HEK293 (cell line): ENCODE measurements around the gene ZRSR2.

Experiments
- CTCF ChIA-PET: fragments of 350-600 bp; formaldehyde crosslinking; extraction: SDS; loops from one replicate; lab custom pipeline; 2021; ENCODE audit warnings: antibody characterized with exemption; lab: Yijun Ruan, JAX
- POLR2A ChIA-PET: fragments of 300-600 bp; formaldehyde crosslinking; extraction: SDS; loops from one replicate; lab custom pipeline; 2020; ENCODE audit warnings: antibody characterized with exemption, inconsistent platforms; lab: Yijun Ruan, JAX
- H3K27ac ChIP-seq: fragments of 200-500 bp; sonication (Bioruptor generic); 2 replicates; pipeline ENCODE4 v1.5.1; 2014; ENCODE audit warnings: low read depth, low read length, control low read depth, inconsistent platforms; ENCODE audit errors: extremely low read depth
- H3K36me3 ChIP-seq, 2 experiments: fragments of 200-500 bp in 1 of 2; sonication (Bioruptor generic) in 1 of 2; 1 replicate in 1 of 2; 2 replicates in 1 of 2; pipeline ENCODE4 v1.5.1; 2014 to 2017; ENCODE audit warnings: inconsistent platforms in 2 of 2, low read length in 2 of 2; ENCODE audit not compliant: control insufficient read depth in 2 of 2, insufficient read depth in 1 of 2
- H3K4me1 ChIP-seq: fragments of 200-500 bp; sonication (Bioruptor generic); 2 replicates; pipeline ENCODE4 v1.5.1; 2014; ENCODE audit warnings: mild to moderate bottlenecking, low read length, inconsistent platforms; ENCODE audit not compliant: control insufficient read depth, insufficient read depth
- H3K4me3 ChIP-seq: 2 replicates; pipeline ENCODE4 v1.5.1; 2011; ENCODE audit warnings: low read depth, mild to moderate bottlenecking, control low read depth, low read length, moderate library complexity
- H3K9me3 ChIP-seq: fragments of 200-500 bp; sonication (Bioruptor generic); 2 replicates; pipeline ENCODE4 v1.5.1; 2014; ENCODE audit warnings: low read depth, low read length, inconsistent platforms; ENCODE audit not compliant: control insufficient read depth, insufficient read depth
- GLI2 ChIP-seq: fragments of 450-650 bp; formaldehyde crosslinking; IDR thresholded peaks from 2 replicates; pipeline ENCODE4; 2017; ENCODE audit warnings: missing biosample characterization, missing genetic modification characterization, low read depth, borderline replicate concordance
- GLI4 ChIP-seq: fragments of 450-650 bp; formaldehyde crosslinking; IDR thresholded peaks from 2 replicates; pipeline ENCODE4 v1.5.1; 2016; ENCODE audit warnings: missing biosample characterization, missing genetic modification characterization
- KLF1 ChIP-seq: fragments of 450-650 bp; formaldehyde crosslinking; IDR thresholded peaks from 2 replicates; pipeline ENCODE4 v1.5.1; 2016; ENCODE audit warnings: missing biosample characterization, missing genetic modification characterization
- OVOL3 ChIP-seq: fragments of 450-650 bp; formaldehyde crosslinking; IDR thresholded peaks from 2 replicates; pipeline ENCODE4 v1.5.1; 2016; ENCODE audit warnings: missing biosample characterization, missing genetic modification characterization
- SCRT2 ChIP-seq: fragments of 450-650 bp; formaldehyde crosslinking; IDR thresholded peaks from 2 replicates; pipeline ENCODE4 v1.5.1; 2016; ENCODE audit warnings: missing biosample characterization, missing genetic modification characterization
- ZBTB17 ChIP-seq: fragments of 450-650 bp; formaldehyde crosslinking; IDR thresholded peaks from 2 replicates; pipeline ENCODE4 v1.5.1; 2016; ENCODE audit warnings: missing biosample characterization, missing genetic modification characterization
- ZFP41 ChIP-seq: fragments of 450-650 bp; formaldehyde crosslinking; IDR thresholded peaks from 2 replicates; pipeline ENCODE4 v1.5.1; 2016; ENCODE audit warnings: missing biosample characterization, missing genetic modification characterization, borderline replicate concordance
- ZNF155 ChIP-seq: fragments of 450-650 bp; formaldehyde crosslinking; IDR thresholded peaks from 2 replicates; pipeline ENCODE4 v1.5.1; 2016; ENCODE audit warnings: missing biosample characterization, missing genetic modification characterization
- ZNF16 ChIP-seq: fragments of 450-650 bp; formaldehyde crosslinking; IDR thresholded peaks from 2 replicates; pipeline ENCODE4 v1.5.1; 2016; ENCODE audit warnings: low read depth, missing biosample characterization, missing genetic modification characterization
- ZNF19 ChIP-seq: fragments of 450-650 bp; formaldehyde crosslinking; IDR thresholded peaks from 2 replicates; pipeline ENCODE4; 2016; ENCODE audit warnings: missing biosample characterization, missing genetic modification characterization, low read depth
- ZNF2 ChIP-seq: fragments of 450-650 bp; formaldehyde crosslinking; IDR thresholded peaks from 2 replicates; pipeline ENCODE4 v1.5.1; 2016; ENCODE audit warnings: missing biosample characterization, missing genetic modification characterization
- ZNF292 ChIP-seq: fragments of 450-650 bp; formaldehyde crosslinking; IDR thresholded peaks from 2 replicates; pipeline ENCODE4 v1.5.1; 2016; ENCODE audit warnings: low read depth, missing biosample characterization, missing genetic modification characterization, borderline replicate concordance
- ZNF341 ChIP-seq: fragments of 450-650 bp; formaldehyde crosslinking; IDR thresholded peaks from 2 replicates; pipeline ENCODE4; 2016; ENCODE audit warnings: low read depth, missing biosample characterization, missing genetic modification characterization
- ZNF366 ChIP-seq: fragments of 450-650 bp; formaldehyde crosslinking; conservative IDR thresholded peaks from 2 replicates; pipeline ENCODE4 v1.5.1; 2016; ENCODE audit warnings: missing biosample characterization, missing genetic modification characterization
- ZNF416 ChIP-seq: fragments of 450-650 bp; formaldehyde crosslinking; IDR thresholded peaks from 2 replicates; pipeline ENCODE4 v1.5.1; 2016; ENCODE audit warnings: missing biosample characterization, missing genetic modification characterization
- ZNF449 ChIP-seq: fragments of 450-650 bp; formaldehyde crosslinking; IDR thresholded peaks from 2 replicates; pipeline ENCODE4 v1.5.1; 2017; ENCODE audit warnings: missing biosample characterization, mild to moderate bottlenecking, missing genetic modification characterization, moderate library complexity
- ZNF48 ChIP-seq: fragments of 450-650 bp; formaldehyde crosslinking; IDR thresholded peaks from 2 replicates; pipeline ENCODE4 v1.5.1; 2016; ENCODE audit warnings: missing biosample characterization, missing genetic modification characterization
- ZNF660 ChIP-seq: fragments of 450-650 bp; IDR thresholded peaks from 2 replicates; pipeline ENCODE4 v1.5.1; 2018; ENCODE audit warnings: missing biosample characterization, mild to moderate bottlenecking, missing genetic modification characterization
- ZNF692 ChIP-seq: fragments of 450-650 bp; formaldehyde crosslinking; IDR thresholded peaks from 2 replicates; pipeline ENCODE4 v1.5.1; 2016; ENCODE audit warnings: missing biosample characterization, missing genetic modification characterization
- ZNF76 ChIP-seq: fragments of 450-650 bp; formaldehyde crosslinking; IDR thresholded peaks from 2 replicates; pipeline ENCODE4; 2016; ENCODE audit warnings: low read depth, missing biosample characterization, missing genetic modification characterization, borderline replicate concordance
- ZNF837 ChIP-seq: fragments of 450-650 bp; formaldehyde crosslinking; IDR thresholded peaks from 2 replicates; pipeline ENCODE4 v1.5.1; 2016; ENCODE audit warnings: missing biosample characterization, missing genetic modification characterization
- ZSCAN30 ChIP-seq: fragments of 450-650 bp; IDR thresholded peaks from 2 replicates; pipeline ENCODE4 v1.5.1; 2018; ENCODE audit warnings: missing biosample characterization, mild to moderate bottlenecking, missing genetic modification characterization, moderate library complexity
- ZXDB ChIP-seq: fragments of 450-650 bp; formaldehyde crosslinking; IDR thresholded peaks from 2 replicates; pipeline ENCODE4 v1.5.1; 2016; ENCODE audit warnings: missing biosample characterization, missing genetic modification characterization
- TF ChIP-seq, protein P1 (sequence below): fragments of 450-650 bp; IDR thresholded peaks from 2 replicates; pipeline ENCODE4 v1.5.1; 2018; ENCODE audit warnings: missing biosample characterization, missing genetic modification characterization
- TF ChIP-seq, protein P2 (sequence below): fragments of 450-650 bp; formaldehyde crosslinking; IDR thresholded peaks from 2 replicates; pipeline ENCODE4 v1.5.1; 2016; ENCODE audit warnings: missing biosample characterization, missing genetic modification characterization, borderline replicate concordance

ZRSR2 gene

GRCh38 chrX:15785176-15785750 lies 5.0 kb upstream of the ZRSR2 start:
- Histone ChIP-seq H3K27ac (no peak overlapping the region), H3K4me3 (no peak overlapping the region)
- TF ChIP-seq, protein P1, sequence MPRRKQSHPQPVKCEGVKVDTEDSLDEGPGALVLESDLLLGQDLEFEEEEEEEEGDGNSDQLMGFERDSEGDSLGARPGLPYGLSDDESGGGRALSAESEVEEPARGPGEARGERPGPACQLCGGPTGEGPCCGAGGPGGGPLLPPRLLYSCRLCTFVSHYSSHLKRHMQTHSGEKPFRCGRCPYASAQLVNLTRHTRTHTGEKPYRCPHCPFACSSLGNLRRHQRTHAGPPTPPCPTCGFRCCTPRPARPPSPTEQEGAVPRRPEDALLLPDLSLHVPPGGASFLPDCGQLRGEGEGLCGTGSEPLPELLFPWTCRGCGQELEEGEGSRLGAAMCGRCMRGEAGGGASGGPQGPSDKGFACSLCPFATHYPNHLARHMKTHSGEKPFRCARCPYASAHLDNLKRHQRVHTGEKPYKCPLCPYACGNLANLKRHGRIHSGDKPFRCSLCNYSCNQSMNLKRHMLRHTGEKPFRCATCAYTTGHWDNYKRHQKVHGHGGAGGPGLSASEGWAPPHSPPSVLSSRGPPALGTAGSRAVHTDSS (tag by site-specific recombination): no peak
- no peak for TF ChIP-seq ZNF837 (tag by site-specific recombination)
- no peak for TF ChIP-seq ZNF48 (tag by site-specific recombination)
- TF ChIP-seq ZNF692 (tag by site-specific recombination): no peak
- TF ChIP-seq ZNF660 (tag by site-specific recombination): no peak
- TF ChIP-seq ZXDB: no peak
- no peak for TF ChIP-seq ZNF2
- no peak for TF ChIP-seq SCRT2 (tag by site-specific recombination)
- TF ChIP-seq ZSCAN30 (tag by site-specific recombination): no peak
- no peak for TF ChIP-seq ZFP41
- no peak for TF ChIP-seq KLF1
- no peak for TF ChIP-seq ZNF155 (tag by site-specific recombination)
- no peak for TF ChIP-seq GLI4 (tag by site-specific recombination)
- TF ChIP-seq ZNF76 (tag by site-specific recombination): no peak
- TF ChIP-seq OVOL3 (tag by site-specific recombination): no peak
- TF ChIP-seq ZNF449 (tag by site-specific recombination): no peak
- TF ChIP-seq ZBTB17 (tag by site-specific recombination): no peak
- no peak for TF ChIP-seq ZNF16 (tag by site-specific recombination)
- no peak for TF ChIP-seq ZNF416 (tag by site-specific recombination)
- TF ChIP-seq, all 188 proteins: peak for 0
- CTCF ChIA-PET: no interaction called here
- Histone ChIP-seq H3K4me1 (peaks cover 4% of the 10 kb centered on the region; the same call in 1 of the 2 replicates), H3K36me3 (peaks cover 11 to 19% of the 10 kb centered on the region in 2 experiments), H3K9me3 (no peaks in the 10 kb centered on the region)
- POLR2A ChIA-PET: no interaction called here

GRCh38 chrX:15786915-15787314 lies 3.4 kb upstream of the ZRSR2 start:
- no peaks in the 10 kb centered on the region for H3K9me3 ChIP-seq
- peaks cover 7 to 15% of the 10 kb centered on the region in 2 experiments; a peak in 2 of 3 replicates for H3K36me3 ChIP-seq
- ChIA-PET POLR2A (no interaction called here), CTCF (no interaction called here)
- TF ChIP-seq ZNF292 (tag by site-specific recombination) (no peak), ZNF19 (no peak), ZNF341 (tag by site-specific recombination) (no peak), ZNF366 (tag by site-specific recombination) (no peak), GLI2 (tag by site-specific recombination) (no peak)
- TF ChIP-seq, protein P2, sequence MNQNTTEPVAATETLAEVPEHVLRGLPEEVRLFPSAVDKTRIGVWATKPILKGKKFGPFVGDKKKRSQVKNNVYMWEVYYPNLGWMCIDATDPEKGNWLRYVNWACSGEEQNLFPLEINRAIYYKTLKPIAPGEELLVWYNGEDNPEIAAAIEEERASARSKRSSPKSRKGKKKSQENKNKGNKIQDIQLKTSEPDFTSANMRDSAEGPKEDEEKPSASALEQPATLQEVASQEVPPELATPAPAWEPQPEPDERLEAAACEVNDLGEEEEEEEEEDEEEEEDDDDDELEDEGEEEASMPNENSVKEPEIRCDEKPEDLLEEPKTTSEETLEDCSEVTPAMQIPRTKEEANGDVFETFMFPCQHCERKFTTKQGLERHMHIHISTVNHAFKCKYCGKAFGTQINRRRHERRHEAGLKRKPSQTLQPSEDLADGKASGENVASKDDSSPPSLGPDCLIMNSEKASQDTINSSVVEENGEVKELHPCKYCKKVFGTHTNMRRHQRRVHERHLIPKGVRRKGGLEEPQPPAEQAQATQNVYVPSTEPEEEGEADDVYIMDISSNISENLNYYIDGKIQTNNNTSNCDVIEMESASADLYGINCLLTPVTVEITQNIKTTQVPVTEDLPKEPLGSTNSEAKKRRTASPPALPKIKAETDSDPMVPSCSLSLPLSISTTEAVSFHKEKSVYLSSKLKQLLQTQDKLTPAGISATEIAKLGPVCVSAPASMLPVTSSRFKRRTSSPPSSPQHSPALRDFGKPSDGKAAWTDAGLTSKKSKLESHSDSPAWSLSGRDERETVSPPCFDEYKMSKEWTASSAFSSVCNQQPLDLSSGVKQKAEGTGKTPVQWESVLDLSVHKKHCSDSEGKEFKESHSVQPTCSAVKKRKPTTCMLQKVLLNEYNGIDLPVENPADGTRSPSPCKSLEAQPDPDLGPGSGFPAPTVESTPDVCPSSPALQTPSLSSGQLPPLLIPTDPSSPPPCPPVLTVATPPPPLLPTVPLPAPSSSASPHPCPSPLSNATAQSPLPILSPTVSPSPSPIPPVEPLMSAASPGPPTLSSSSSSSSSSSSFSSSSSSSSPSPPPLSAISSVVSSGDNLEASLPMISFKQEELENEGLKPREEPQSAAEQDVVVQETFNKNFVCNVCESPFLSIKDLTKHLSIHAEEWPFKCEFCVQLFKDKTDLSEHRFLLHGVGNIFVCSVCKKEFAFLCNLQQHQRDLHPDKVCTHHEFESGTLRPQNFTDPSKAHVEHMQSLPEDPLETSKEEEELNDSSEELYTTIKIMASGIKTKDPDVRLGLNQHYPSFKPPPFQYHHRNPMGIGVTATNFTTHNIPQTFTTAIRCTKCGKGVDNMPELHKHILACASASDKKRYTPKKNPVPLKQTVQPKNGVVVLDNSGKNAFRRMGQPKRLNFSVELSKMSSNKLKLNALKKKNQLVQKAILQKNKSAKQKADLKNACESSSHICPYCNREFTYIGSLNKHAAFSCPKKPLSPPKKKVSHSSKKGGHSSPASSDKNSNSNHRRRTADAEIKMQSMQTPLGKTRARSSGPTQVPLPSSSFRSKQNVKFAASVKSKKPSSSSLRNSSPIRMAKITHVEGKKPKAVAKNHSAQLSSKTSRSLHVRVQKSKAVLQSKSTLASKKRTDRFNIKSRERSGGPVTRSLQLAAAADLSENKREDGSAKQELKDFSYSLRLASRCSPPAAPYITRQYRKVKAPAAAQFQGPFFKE: no peak
- no peak overlapping the region for H3K4me3 ChIP-seq
- peaks cover 4% of the 10 kb centered on the region; the same call in 1 of the 2 replicates for H3K4me1 ChIP-seq
- no peak overlapping the region for H3K27ac ChIP-seq
